Anterior cingulate cortex (tissue), 58 donors: ENCODE results near the gene ANKRD29.
A peak's percentile ranks its signal among the peaks of the same experiment; 100 is the strongest.
"Not testable (repeated sequence)": the region's sequence is repeated elsewhere in the genome, so short reads cannot be mapped to it uniquely, and the experiment has no call there.

Experiments used
- DNase-seq, 58 donors: peaks; one replicate each; lab custom pipeline; 2025; lab: John Stamatoyannopoulos, UW

ANKRD29 gene

DNA sequence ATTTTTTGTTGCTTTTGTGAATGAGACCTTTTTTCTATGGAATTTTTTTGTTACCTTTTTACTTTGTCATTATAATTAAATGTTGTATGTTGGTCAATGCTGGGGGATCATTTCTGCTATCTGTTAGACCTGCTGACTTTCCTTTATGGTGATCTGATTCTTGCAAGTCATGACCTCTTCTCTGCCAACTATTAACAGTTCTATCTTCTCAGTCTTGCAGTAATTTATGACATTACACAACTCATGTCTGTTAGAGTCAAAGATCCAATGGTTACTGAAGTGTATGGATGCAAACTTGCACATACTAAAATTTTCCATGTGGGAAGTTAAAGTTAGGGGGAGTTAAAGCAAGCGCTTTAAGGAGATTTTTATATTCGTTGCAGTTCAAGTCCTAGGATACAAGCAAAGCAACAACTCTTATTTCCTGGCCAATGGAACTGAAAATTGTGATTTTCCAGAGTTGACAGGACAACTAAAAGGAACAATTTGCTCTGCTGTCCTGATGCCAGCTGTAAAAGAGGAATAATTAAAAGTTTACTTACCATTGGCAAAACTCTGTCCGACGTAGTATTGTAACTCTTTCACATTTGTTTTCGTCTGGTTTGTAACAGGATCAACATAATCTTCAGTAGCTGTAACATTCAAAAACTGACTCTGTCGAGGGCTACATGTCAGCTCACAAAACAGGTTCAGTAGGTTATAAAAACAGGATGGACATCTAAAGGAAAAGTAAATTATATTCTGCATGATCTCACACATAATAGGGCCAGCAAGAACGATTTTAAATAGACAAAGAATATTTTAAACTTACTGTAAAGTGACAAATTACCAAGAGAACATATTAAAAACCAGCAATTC, 94.2 kb downstream of the ANKRD29 start:
- DNase-seq = no peak

DNA sequence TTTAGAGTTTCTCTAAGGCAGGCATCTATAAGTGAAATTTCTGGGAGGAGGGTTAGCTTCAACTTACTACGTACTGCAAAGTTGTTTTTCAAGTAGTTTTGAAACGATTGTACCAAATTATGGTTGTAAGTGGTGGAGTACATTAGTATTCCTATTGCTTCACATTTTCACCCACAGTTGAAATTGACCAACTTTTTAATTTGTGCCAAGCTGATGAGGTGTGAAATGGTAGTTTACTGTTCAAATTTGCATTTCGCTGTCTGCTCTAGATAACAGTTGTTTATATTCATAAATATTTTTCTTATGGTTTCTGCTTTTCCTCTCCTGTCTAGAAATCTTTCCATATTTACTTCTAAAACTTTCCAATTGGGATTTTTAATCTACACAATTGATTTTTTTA, 95.0 kb downstream of the ANKRD29 start:
- no peak for DNase-seq

DNA sequence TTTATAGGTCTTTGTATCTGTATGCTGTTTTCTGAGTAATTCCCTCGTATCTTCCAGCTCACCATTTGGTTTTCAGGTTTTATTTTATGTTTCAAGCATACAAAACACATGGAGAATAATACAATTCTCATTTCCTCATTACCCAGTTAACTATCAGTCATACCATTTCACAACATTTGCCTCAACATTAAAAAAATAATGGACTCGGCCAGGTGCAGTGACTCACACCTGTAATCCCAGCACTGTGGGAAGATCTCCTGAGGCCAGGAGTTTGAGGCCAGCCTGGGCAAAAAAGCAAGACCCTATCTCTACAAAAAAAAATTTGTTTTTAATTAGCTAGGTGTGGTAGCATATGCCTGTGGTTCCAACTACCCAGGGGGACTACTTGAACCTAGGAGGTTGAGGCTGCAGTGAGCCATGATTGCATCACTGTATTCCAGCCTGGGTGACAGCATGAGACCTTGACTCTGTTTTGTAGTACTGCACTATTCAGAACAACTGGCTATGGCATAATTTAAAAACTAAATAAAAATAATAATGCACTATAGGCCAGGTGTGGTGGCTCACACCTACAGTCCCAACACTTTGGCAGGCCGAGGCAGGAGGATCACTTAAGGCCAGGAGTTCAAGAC, 96.7 kb downstream of the ANKRD29 start:
- DNase-seq = no peak

DNA sequence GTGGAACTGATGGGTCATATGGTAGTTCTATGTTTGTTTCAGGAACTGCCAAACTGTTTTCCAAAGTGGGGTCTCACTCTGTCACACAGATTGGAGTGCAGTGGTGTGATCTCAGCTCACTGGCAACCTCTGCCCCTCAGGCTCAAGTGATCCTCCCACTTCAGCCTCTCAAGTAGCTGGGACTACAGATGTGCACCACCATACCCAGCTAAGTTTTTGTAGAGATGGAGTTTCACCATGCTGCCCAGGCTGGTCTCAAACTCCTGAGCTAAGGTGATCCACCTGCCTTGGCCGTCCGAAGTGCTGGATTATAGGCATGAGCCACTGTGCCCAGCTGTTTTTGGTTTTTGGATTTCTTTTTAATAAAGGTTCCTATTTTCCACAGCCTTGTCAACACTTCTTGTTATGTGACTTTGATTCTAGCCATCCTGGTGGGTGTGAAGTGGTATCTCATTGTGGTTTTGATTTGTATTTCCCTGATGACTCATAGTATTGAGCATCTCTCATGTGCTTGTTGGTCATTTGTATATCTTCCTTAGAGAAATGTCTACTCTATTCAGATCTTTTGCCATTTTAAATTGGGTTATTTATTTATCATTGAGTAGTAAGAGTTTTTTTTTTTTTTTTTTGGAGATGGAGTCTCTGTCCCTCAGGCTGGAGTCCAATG, 99.2 kb downstream of the ANKRD29 start:
- no peak for DNase-seq

DNA sequence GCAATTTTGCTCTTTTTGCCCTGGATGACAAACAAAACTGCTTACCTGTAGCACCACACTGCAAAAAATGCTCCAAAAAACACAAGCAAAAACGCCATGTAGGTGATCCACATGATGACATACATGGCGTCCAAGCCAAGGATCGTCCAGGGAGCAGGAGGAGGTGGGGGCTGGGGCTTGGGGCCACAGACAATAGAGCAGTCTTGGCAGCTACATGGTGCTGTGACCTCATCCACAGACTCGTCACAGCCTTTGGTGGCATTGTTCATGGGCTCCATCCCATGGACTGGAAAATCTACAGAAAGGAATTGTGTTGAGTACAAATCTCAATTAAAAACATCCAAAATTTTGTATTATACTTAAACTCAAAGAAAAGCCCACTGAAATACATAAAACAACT, 102.5 kb downstream of the ANKRD29 start:
- peak in 35 of 58 donors; percentile 11 to 84 (median 49) for DNase-seq

DNA sequence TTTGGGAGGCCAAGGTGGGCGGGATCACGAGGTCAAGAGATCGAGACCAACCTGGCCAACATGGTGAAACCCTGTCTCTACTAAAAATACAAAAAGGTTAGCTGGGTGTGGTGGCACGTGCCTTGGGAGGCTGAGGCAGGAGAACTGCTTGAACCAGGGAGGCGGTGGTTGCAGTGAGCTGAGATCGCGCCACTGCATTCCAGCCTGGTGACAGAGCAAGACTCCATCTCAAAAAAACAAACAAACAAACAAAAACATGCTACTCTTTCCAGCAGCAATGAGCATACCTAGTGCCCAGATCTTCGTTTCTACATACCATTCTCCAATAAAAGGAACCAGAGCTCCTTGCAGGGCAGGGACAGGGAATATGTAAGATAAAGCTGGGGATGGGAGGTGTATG, 105.2 kb downstream of the ANKRD29 start:
- not testable (repeated sequence) for DNase-seq

DNA sequence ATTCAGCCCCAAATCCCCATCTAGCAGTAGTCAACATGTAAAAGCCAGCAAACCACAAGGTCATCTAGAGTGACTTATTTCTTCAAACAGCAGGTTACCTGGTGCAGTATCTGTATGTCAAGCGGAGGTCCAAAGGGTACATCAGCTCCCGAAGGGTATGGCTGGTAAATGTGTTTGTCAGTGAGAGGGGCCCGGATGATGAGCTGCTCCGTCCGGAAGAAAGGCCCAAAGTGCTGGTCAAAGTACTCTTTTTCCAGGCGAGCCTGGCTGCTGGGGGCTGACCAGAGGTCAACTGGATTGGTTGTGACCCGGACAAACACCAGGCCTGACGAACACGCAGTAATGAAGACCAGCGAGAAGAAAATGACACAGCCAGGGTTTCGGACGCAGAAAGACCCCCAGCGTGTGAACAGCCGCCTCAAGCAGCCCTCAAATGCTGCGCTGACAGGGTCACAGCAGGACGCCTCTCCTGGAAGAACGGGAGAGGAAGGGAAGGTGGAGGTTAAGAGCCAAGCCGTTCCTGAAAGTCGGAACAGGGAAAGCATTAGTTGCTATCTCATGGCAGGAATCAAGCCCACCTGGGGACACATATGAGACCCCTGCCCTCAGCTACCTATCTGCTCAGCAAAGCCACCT, 106.4 kb downstream of the ANKRD29 start:
- no peak for DNase-seq

DNA sequence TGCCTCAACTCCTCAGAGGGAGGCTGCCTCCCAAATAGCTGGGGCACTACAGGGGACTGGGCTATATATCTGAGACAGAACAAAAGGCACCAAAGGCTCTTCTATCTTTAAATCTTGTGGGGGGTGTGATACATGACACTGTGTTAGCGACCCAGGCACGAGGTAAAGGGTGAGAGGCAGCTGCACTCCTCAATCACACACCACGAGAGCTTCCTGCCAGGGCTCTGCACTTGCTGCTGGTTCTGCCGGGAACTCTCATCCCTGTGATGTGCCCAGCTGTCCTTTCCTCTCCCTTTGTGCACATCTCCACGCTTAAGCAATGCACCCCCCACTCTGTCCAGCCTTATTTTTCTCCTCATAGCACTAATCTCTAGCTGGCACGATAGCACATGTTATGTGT, 108.8 kb downstream of the ANKRD29 start:
- DNase-seq = no peak

DNA sequence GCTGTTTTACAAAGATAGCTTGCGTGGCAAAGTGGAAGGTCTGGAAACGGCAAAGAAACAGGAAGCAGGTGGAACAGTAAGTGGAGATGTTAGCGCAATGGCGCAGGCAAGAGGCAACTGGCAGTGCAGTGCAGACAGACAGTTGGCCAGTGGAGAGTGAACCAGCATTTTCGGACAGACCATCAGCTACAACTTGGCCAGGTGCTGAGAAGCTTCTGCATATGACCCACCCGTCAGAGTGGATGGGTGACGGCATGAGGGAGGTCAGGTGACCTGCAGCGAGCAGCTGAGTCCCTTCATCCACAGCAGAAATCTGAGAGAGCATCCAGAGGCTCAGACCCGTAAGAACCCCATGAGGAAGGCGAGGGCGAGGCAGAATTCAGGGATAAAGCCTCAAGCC, 110.2 kb downstream of the ANKRD29 start:
- DNase-seq = no peak

DNA sequence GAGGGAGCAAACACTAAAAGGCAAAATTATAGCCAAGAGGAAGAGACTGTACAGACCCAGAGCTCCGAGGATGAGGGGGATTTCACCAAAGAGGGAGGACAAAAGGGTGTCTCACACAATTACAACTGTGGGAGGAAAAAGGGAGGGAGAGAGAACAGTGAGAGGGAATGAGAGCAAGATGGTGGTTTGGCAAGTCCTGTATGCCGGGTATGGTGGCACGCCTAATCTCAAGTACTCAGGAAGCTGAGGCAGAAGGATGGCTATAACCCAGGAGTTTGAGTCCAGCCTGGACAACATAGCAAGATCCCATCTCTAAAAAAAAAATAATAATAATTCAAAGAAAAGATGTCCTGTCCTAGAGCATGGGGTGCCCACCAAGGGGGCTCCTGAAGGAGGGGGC, 110.7 kb downstream of the ANKRD29 start:
- no peak for DNase-seq

DNA sequence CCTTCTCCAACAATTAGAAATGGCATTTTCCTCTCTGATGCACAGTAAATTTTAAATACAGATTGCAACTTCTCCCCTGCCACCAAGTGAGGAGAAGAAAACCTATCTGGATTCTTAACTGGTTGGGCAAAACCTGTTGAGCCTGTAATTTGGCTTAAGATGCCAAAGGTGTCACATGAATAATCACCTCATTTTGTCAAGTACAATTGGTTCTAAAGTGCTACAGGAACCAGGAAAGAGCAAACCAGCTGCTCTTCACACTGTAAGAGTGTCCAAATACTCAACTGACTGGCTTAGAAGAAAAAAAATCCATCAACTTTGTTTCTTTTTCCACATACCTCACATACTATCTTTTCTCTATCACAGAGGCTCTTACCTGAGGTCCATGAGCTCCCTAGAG, 111.8 kb downstream of the ANKRD29 start:
- DNase-seq = no peak
